Upper lobe of right lung (tissue), 1 donor: ENCODE data around the gene PTN. TPM values are rescaled to one million over a fixed set of nuclear protein-coding genes. Genes with fewer than 3 reads are reported as not detected.

ENCODE experiments used
- ATAC-seq: fragments of 200-7000 bp; cut with Tn5 transposase; one replicate; pipeline ENCODE4 v1.9.1; 2020; ENCODE audit warnings: mild to moderate bottlenecking, moderate library complexity
- DNase-seq: peaks from one replicate; pipeline ENCODE4 v3.0.0-alpha.2; 2020
- H3K27ac ChIP-seq: fragments of 200-600 bp; one replicate; pipeline ENCODE4 v1.8.0; 2022
- H3K27me3 ChIP-seq: fragments of 200-600 bp; one replicate; pipeline ENCODE4 v1.8.0; 2022; ENCODE audit warnings: mild to moderate bottlenecking
- H3K36me3 ChIP-seq: fragments of 200-600 bp; one replicate; pipeline ENCODE4 v1.8.0; 2022
- H3K4me1 ChIP-seq: fragments of 200-600 bp; one replicate; pipeline ENCODE4 v1.8.0; 2022
- H3K4me3 ChIP-seq: fragments of 200-600 bp; one replicate; pipeline ENCODE4 v1.8.0; 2022; ENCODE audit warnings: mild to moderate bottlenecking
- H3K9me3 ChIP-seq: fragments of 200-600 bp; one replicate; pipeline ENCODE4 v1.8.0; 2022
- CTCF ChIP-seq: fragments of 200-600 bp; IDR thresholded peaks from one replicate; pipeline ENCODE4 v1.8.0; 2022; ENCODE audit warnings: antibody characterized with exemption
- intact Hi-C: fragments of 100-400 bp; cut with DNase I; formaldehyde crosslinking; loops from one replicate; pipeline ENCODE4 v1.11.0; 2022
- total RNA-seq: library from RNA; stranded (reverse); fragmentation: NEBNext Ultra II Directional; extraction: Animal tissue kit (Norgen Biotek cat#: 25700); gene quantifications from one replicate; pipeline ENCODE4 v1.2.1, GENCODE V29; 2021
- donor health status: DM: no; HTN: yes; CAD: no; lungs with severe emphysema.

PTN gene
- total RNA-seq, 1 donor from 2014 or later: 5.4 TPM

GRCh38 chr7:137371616-137372015 lies 28.1 kb upstream of the PTN start:
- no peak for ATAC-seq
- intact Hi-C loops: no loop called here
- Histone ChIP-seq H3K27me3 (no peaks in the 10 kb centered on the region), H3K36me3 (no peaks in the 10 kb centered on the region), H3K4me1 (no peaks in the 10 kb centered on the region), H3K27ac (no peak overlapping the region), H3K9me3 (no peaks in the 10 kb centered on the region), H3K4me3 (no peak overlapping the region)
- TF ChIP-seq CTCF: no peak
- DNase-seq: no peak

- DNase-seq: no peak
- no peak overlapping the region for H3K27ac ChIP-seq
- TF ChIP-seq CTCF: no peak
- H3K4me1 ChIP-seq: no peaks in the 10 kb centered on the region
- ATAC-seq: no peak
- intact Hi-C loops: no loop called here
- no peaks in the 10 kb centered on the region for H3K9me3 ChIP-seq
- no peaks in the 10 kb centered on the region for H3K36me3 ChIP-seq
- no peak overlapping the region for H3K4me3 ChIP-seq
- H3K27me3 ChIP-seq: no peaks in the 10 kb centered on the region
Measured at GRCh38 chr7:137366995-137367394, 23.5 kb upstream of the PTN start.

GRCh38 chr7:137363683-137364082 lies 20.1 kb upstream of the PTN start:
- ATAC-seq: peak; percentile 17
- H3K4me3 ChIP-seq: no peak overlapping the region
- DNase-seq: no peak
- no peaks in the 10 kb centered on the region for H3K27me3 ChIP-seq
- TF ChIP-seq CTCF: no peak
- H3K9me3 ChIP-seq: no peaks in the 10 kb centered on the region
- H3K27ac ChIP-seq: no peak overlapping the region
- no peaks in the 10 kb centered on the region for H3K4me1 ChIP-seq
- intact Hi-C loops: no loop called here
- no peaks in the 10 kb centered on the region for H3K36me3 ChIP-seq

GRCh38 chr7:137360087-137360679 lies 16.6 kb upstream of the PTN start:
- H3K4me1 ChIP-seq: no peaks in the 10 kb centered on the region
- DNase-seq (no peak), ATAC-seq (no peak)
- no peaks in the 10 kb centered on the region for H3K36me3 ChIP-seq
- no peaks in the 10 kb centered on the region for H3K27me3 ChIP-seq
- no peak overlapping the region for H3K4me3 ChIP-seq
- intact Hi-C loops: no loop called here
- TF ChIP-seq CTCF: no peak
- no peak overlapping the region for H3K27ac ChIP-seq
- no peaks in the 10 kb centered on the region for H3K9me3 ChIP-seq

- intact Hi-C loops: no loop called here
- no peaks in the 10 kb centered on the region for H3K27me3 ChIP-seq
- no peaks in the 10 kb centered on the region for H3K9me3 ChIP-seq
- TF ChIP-seq CTCF: no peak
- no peak overlapping the region for H3K27ac ChIP-seq
- no peak for DNase-seq
- H3K4me1 ChIP-seq: no peaks in the 10 kb centered on the region
- H3K36me3 ChIP-seq: no peaks in the 10 kb centered on the region
- no peak for ATAC-seq
- H3K4me3 ChIP-seq: no peak overlapping the region
Measured at GRCh38 chr7:137354961-137355360, 11.4 kb upstream of the PTN start.

- intact Hi-C loops: no loop called here
- no peaks in the 10 kb centered on the region for H3K4me1 ChIP-seq
- DNase-seq: no peak
- no peaks in the 10 kb centered on the region for H3K36me3 ChIP-seq
- ATAC-seq: no peak
- no peaks in the 10 kb centered on the region for H3K9me3 ChIP-seq
- no peak overlapping the region for H3K27ac ChIP-seq
- no peak overlapping the region for H3K4me3 ChIP-seq
- no peak for TF ChIP-seq CTCF
- no peaks in the 10 kb centered on the region for H3K27me3 ChIP-seq
Measured at GRCh38 chr7:137354396-137354795, 10.9 kb upstream of the PTN start.
